GM18868 (cell line): ENCODE data around the gene PUSL1.

ENCODE experiments used
- ATAC-seq: cut with Tn5 transposase; IDR thresholded peaks from one replicate; pipeline ENCODE4 v1.9.1; 2021; ENCODE audit warnings: mild to moderate bottlenecking, moderate library complexity; ENCODE audit not compliant: unreplicated experiment

The PUSL1 gene

DNA sequence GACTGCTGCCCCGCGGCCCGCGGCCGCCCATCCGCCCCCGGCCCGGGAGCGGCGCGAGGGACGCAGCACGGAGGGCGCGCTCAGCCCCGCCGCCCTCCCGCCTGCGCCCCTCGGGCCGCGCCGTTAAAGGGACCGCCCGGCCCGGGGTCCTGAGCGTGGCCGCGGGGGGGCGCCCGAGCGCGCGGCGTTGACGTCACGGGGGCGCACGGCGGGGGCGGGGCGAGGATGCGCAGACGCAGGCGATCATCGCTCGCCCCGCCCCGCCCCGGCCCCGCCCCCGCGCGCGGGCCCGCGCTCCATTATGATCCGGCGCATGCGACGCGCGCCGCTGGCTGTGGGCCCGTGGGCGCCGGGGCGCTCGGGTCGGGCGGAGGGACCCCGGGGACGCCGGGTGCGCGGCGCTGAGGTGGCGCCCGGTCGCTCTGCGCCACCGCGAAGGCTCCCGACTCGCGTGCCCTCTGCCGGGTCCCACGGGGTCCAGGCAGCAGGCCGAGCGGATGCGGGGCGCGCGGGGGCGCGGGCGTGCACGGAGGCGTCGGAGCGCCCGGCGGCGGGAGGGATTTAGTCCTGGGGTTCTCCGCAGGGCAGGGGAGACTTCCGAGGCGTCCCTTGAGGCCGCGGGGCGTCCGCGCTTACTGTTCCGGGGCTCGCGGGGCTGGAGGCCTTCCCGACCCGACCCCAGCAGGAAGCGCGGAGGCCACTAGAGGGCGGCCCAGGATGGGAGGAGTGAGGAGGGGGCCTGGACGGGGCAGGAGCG lies 41.0 kb downstream of the PUSL1 start, which contains the start of gene DVL1:
DVL1 (minus strand) TSS at position 163 of the 757 bp plus-strand sequence. CDS start 353 bp downstream, outside the sequence.
- ATAC-seq: peak; percentile 65

DNA sequence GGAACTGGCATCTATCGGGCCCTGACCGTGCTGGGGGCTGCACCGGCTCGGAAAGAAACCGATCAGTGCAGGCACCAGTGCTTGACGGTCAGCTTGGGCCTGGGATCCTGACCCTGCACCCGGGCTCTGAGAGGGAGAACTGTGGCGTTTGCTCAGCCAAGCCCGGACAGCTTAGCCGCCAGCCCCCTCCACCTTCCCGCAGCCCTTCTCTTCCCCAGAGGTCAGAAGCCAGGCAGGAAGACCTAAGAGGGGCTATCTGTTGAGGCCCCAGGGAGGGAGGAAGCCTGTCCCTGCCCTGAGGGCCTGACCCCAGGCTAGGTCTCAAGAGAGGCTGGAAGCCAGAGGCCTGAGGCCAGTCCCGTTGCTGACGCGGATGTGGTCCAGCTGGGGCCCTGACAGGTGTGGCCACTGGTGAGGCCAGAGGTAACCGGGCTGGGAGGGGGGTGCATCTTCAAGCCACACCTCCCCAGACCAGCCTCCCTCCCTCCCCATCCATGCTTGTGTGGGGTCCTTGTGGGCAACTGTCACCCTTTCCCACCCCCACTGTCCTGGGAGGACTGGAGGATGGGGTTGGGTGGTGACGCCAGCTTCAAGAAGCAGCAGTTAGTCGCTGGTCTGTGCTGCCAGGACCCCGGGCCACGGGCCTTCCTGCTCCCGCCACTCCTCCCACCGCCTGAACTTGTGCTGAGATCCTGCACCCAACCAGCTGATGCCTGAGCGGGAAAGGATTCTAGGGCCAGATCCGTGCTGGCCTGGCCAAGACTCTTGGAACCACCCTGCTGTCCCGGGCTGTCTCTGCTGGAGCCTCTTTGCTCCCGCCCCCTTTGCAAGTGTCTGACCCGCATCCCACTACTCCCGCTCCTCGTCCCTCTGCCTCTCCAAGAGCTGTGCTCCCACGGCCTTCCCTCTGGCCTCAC lies 43.4 kb downstream of the PUSL1 start:
- ATAC-seq: no peak

DNA sequence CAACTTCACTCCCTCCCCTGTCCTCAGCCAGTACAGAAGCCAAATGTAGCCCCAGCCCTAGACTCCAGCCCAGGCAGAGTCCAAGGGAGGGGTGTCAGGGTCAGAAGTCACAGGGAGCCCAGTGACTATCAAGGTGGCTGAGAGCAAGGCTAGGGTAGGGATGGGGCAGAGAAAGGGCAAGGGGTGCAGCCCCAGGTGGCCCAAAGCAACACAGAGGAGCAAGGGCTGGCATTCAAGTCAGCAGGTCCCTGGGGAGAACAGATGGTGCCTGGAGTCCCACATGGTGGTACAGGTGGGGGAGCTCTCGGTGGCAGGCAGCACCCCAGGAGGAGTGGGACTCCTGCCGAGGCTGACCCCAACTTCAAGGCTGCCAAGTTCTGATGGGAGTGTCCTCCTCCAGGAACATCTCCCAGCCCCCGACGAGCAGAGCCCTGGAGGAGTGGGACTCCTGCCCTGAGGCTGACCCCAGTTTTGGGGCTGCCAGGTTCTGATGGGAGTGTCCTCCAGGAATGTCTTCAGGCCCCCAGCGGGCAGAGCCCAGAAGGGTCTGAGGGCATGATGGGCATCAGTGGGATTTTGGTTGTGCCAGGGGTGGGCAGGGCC lies 44.5 kb downstream of the PUSL1 start:
- no peak for ATAC-seq

DNA sequence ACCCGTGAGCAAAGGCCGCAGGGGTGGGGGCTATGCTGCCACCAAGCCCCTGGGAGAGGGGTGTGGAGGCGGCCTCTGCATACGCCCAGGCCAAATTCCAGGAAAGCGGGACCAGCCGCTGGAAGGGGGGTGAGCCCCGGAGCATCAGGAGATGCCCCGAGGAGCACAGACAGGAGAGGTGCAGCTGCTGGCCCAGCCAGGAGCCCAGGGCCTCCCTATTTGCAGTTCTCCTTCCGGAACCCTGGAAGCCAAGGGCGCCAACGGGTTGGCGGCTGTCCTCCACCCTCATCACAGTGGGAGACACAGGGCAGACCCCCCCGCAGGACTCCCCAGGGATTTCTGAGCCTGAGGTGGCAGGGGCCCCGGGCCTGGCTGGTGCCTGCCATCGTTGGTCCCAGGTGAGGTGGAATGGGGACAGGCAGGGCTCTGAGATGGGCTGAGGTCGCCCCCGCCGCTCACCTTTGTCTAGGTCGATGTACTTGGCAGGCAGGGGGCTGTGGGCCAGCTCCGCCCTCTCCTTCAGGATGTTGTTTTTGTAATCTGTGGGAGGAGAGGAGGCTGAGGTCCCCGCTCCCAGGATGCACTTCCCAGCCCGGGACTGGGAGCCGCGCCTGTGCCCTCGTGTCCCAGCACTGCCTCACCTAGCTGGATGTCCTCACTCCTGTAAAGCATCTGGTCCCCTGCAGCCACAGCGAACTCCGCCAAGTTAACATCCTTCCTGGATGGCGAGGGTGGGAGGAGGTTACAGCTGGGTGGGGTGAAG lies 45.2 kb downstream of the PUSL1 start:
- no peak for ATAC-seq

DNA sequence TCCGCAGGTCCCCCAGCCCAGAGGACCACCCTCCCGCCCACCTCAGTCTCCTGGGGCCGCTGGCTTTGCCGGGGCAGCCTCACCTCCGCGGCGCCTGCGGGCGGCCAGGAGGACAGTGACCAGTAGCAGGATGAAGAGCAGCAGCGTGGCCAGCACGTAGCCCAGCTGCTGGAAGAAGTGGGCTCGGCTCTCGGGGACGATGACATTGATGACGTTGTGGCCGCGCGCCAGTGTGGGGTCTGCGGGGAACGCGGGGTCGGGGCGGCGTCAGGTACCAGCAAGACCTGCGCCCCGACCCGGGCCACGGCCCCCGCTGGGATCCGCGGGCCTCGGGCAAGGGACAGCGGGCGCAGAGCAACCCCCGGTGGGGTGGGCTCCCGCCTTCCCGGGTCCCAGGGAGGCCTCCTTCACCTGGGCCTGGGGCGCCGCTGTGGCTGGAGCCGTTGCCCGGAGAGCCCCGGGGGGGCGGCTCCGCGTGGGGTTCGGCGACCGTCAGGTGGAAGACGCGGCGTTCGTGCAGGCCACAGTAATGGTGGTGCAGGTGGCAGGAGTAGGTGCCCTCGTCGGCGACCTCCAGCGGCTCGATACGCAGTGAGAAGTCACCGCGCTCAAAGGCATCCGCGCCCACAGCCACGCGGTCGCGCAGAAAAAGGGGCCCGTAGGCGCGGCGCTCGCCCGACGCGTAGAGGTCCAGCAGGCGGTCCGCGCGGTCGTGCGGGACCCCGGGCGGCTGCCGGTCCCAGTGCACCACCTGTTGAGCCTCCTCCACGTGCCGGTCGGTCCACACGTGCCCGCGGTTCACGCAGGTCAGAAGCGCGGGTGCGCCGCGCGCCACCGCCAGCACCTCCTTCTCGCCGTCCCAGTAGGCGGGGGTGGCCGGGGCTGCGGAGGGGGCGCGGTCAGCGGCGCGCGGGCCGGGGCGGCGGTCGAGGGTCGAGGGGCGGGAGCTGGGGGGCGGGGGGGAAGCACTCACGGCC lies 46.2 kb downstream of the PUSL1 start:
- no peak for ATAC-seq

DNA sequence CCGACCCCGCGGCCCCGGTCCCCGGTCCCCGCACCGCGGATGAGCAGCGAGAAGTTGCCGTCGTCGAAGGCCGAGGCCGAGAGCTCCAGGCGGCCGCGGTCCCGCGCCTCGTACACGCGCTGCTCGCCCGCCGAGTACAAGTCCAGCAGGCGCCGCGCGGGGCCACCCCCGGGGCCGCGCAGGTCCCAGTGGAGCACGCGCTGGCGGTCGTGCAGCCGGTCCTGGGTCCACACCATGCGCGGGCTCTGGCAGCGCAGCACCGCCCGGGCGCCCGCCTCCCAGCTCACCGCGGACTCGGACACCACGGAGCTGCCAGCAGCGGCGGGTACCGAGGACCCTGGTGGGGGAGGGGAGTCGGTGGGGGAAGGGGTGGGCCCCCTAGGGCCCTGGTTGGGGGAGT lies 47.0 kb downstream of the PUSL1 start:
- ATAC-seq: no peak

DNA sequence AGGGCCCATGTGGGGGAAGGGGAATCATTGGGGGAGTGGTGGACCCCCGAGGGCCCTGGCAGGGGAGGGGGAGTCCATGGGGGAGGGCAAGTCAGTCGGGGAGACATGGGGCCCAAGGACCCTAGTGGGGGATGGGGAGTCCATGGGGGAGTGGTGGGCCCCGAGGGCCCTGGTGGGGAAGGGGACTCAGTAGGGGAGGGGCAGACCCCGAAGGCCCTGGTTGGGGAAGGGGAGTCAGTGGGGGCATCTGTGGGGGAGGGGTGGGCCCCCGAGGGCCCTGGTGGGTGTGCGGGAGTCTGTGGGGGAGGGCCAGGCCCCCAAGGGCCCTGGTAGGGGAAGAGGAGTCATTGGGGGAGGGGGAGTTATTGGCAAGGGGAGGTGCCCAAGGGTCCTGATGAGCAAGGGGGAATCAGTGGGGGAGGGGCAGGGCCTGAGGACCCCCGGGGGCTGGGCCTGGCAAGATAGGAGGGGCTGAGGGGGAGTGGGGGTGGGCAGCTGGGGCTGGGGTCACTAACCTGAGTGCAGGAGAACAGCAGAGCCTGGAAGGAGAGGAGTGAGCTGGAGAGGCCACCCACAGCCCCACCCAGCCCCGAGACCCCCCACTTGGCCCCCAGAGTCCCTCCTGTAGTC lies 47.9 kb downstream of the PUSL1 start:
- ATAC-seq: no peak

DNA sequence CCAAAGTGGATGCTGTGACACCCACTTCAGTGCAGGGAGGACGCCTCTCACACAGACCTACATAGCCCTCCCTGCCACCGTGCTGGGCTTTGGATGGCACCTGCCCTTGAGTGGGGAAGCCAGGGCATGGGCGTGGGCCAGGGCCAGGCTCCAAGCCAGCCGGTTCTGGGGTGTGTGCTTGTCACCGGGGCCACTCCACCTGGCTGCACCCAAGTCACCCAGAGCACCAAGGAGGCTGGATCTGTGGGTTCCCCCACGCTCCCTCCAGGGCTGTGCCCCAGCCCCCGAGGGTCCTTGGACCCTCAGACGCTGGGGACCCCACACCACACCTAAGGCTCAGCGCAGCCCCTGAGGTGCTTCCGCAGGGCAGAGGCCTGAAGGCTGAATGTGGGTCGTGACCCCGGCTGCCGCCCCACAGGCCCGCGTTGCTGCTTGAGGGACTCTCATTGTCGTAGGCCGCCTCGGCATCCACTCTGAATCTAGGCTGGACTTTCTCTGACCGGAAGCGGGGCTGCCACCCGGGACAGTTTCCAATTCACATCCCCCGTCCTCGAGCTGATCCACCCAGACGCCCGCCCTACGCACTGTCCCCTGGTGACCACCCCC lies 48.5 kb downstream of the PUSL1 start:
- ATAC-seq: no peak

DNA sequence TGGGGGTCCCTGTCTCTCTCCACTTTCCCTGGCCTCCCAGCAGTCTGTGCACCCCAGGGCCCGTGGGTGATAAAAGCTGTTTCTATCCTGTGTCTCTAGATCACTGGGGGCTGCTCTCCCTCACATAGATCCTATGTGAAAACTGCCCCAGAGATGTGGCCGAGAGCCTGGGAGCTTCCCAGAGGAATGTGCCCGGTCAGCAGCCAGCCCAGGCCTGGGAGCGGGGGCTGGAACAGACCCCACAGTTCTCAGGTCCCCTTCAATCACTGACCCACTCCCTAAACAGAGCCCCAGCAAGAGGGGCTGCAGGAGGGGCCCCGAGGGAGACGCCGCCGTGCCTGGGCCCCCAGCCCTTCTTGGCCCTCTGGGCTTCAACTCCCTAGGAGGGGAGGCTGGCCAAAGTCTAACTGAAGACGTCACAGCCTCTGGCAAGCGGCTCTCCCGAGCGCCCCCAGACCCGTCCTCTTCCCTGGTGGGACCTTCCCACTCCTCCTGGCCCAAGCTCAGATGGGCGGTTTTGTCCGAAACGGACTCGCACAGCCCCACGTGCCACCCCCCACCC lies 49.6 kb downstream of the PUSL1 start:
- no peak for ATAC-seq

DNA sequence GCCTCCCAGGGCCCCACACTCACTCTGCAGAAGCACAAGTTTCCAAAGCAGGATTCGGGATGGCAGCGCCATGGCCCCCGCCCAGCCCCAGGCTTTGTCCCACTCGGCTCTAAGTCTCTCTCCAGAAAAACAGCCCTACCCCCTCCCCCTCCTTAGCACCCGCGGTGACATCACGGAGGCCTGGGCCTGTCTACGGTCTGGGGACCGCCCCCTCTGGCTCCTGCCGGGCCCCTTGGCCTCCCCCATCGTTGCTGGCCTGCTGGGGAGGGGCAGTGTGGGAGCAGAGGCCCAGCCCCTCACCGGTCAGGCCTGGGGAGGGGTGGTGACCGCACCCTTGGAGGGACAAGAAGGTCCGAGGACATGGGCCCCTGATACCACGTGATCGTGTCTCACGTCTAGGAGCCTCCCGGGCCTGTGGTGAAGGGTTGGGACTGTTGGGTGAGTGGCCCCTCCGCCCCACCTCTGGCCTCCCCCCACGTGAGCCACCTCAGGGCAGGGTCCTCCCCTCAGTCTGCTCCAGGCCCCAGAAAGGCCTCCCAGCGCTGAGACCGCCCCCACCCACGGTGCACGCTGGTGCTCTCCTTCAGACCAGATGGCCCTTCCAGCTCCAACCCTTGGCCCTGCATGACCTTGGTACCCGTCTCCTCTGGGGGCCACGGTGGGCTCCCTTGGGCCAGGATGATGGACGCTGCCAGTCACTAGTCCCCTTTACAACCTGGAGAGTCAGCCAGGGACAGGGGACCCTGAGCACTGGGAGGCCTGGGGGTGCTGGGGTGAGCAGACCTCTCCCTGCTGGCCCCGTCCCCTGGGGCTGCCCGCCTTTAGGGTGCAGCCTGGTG lies 50.3 kb downstream of the PUSL1 start, which contains the start of gene MXRA8:
MXRA8 (minus strand) TSS at position 123 of the 839 bp plus-strand sequence; CDS start at position 72, 51 bp downstream.
- ATAC-seq: no peak

DNA sequence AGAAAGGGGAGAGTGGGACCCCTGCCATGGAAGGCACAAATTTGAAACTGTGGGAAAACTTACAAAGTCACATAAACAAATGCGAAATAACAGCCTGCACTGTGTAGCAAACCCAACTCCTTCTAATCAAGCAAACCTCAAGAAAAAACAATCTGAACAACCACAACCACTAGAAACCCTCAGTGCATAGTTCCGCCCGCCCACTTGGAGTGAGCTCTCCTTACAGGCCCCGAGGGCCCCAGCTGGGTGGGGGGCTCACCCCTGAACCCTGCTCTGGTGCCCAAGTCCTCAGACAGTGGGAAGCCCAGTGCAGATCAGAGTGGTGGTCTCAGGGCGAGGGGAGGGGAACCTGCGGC lies 50.9 kb downstream of the PUSL1 start:
- ATAC-seq: no peak

DNA sequence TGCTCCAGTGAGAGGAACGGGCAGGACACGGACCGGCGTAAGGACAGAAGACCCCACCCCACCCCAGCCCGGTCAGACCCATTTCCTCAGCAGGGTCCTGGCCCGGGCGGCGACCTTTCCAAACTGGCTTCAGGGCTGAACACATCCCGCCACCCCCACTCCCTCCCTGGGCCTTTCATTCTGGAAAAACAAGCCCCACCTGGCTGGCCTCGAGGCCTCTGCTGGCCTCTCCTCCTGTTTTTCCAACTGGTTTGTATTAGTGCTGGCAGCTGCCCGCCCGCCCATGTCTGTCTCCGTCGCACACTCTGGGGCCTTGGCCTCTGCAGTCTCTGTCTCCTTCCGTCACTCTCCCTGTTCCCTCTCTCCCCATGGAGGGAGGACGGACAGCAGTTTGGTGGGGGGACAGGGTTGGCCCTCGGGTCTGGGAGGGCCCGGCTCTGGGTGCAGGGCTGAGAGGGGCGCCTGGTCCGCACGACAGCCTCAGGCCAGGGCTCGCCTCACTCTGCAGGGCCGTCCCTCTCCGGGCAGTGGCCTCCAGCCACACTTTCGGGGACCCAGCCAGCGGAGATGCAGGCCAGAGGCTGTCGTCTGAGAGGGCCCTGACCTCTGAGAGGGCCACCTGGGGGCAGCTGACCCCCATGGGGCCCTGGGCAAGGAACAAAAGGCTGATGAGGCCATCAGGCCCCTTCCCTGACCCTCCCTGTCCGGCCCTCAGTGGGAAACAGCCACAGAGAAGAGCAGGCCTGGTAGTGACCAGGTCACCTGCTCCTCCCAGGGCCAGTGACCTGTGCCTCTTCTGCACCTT lies 51.5 kb downstream of the PUSL1 start:
- no peak for ATAC-seq

DNA sequence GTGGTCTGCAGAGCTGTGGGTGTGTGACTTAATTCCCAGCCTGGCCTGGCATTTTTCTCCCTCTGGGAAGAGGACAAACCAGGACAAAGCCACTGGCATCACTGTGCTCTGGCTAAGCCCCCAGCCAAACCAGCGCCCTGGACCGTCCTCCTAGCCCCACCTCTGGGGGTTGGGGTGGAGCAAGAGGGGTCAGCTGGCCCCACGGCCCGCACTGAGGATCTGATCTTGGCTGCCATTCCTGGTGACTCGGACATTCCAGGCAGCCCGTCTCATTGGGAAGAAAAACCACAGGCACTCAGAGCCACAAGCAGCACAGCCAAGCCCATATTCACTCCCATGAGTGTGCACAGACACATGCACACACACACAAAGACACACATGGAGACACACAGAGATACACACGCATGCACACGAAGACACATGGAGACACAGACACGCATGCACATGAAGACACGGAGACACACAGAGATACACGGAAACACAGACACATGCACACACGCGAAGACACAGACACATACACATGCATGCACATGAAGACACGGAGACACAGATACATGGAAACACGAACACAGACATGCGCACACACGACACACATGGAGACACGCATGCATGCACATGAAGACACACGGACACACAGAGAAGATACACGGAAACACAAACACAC lies 52.2 kb downstream of the PUSL1 start:
- ATAC-seq: no peak
